Panc1 (cell line): Measurements from ENCODE around the gene ITPRID2. TPM values are rescaled to one million over a fixed set of nuclear protein-coding genes. Genes with fewer than 3 reads are reported as not detected.

ENCODE experiments used
- ATAC-seq: fragments of 200-7000 bp; cut with Tn5 transposase; 2 replicates; pipeline ENCODE4 v1.9.1; 2020; ENCODE audit warnings: mild to moderate bottlenecking, moderate library complexity
- BruUV-seq: library from RNA; stranded (reverse); fragments of 400-500 nt; replicated peaks from 2 replicates; lab custom pipeline; 2021; lab: Mats Ljungman, UMichigan
- CTCF ChIA-PET: fragments of 300-600 bp; sonication (Branson Sonifier 250); formaldehyde crosslinking; loops from one replicate; lab custom pipeline; 2022; ENCODE audit warnings: antibody characterized with exemption; lab: Charles Lee
- POLR2A ChIA-PET: fragments of 300-600 bp; sonication (Branson Sonifier 250); formaldehyde crosslinking; loops from one replicate; lab custom pipeline; 2022; ENCODE audit warnings: antibody characterized with exemption; lab: Charles Lee
- DNase-seq: peaks from one replicate; pipeline ENCODE4 v3.0.0-alpha.2; 2010; ENCODE audit warnings: low read depth, low spot score
- H3K27ac ChIP-seq: 2 replicates; pipeline ENCODE4 v1.5.1; 2011; ENCODE audit warnings: mild to moderate bottlenecking, low read length, inconsistent platforms
- H3K27me3 ChIP-seq: fragments of 200-500 bp; sonication (Bioruptor generic); 2 replicates; pipeline ENCODE4 v1.6.0; 2014; ENCODE audit warnings: low read length, inconsistent platforms; ENCODE audit not compliant: control insufficient read depth, insufficient read depth
- H3K36me3 ChIP-seq: fragments of 200-500 bp; sonication (Bioruptor generic); 2 replicates; pipeline ENCODE4 v1.5.1; 2014; ENCODE audit warnings: inconsistent platforms, mild to moderate bottlenecking, low read length, moderate library complexity; ENCODE audit not compliant: control insufficient read depth, insufficient read depth
- H3K4me1 ChIP-seq: 2 replicates; pipeline ENCODE4 v1.5.1; 2011; ENCODE audit warnings: inconsistent platforms, mild to moderate bottlenecking, low read length, moderate library complexity; ENCODE audit not compliant: control insufficient read depth, insufficient read depth
- H3K4me3 ChIP-seq, 2 experiments: 2 replicates each; pipeline ENCODE4 v1.5.1; 2011 to 2012; ENCODE audit warnings: low read depth in 2 of 2, low read length in 2 of 2, mild to moderate bottlenecking in 2 of 2, inconsistent platforms in 1 of 2, moderate library complexity in 1 of 2
- H3K9me3 ChIP-seq: fragments of 200-500 bp; sonication (Bioruptor generic); 2 replicates; pipeline ENCODE4 v1.5.1; 2014; ENCODE audit warnings: low read depth, mild to moderate bottlenecking, inconsistent platforms, low read length, moderate library complexity; ENCODE audit not compliant: control insufficient read depth, insufficient read depth
- CTCF ChIP-seq: fragments of 450-650 bp; IDR thresholded peaks from 2 replicates; pipeline ENCODE4 v1.5.1; 2017; ENCODE audit warnings: mild to moderate bottlenecking
- POLR2AphosphoS5 ChIP-seq: IDR thresholded peaks from 2 replicates; pipeline ENCODE4 v1.6.1; 2012; ENCODE audit warnings: mild to moderate bottlenecking, low read depth, low read length, moderate library complexity
- REST ChIP-seq, 2 experiments: IDR thresholded peaks; 2 replicates each; pipeline ENCODE4 v1.6.1; 2011 to 2012; ENCODE audit warnings: low read depth in 2 of 2, control low read depth in 1 of 2, low read length in 1 of 2, mild to moderate bottlenecking in 1 of 2, moderate library complexity in 1 of 2; ENCODE audit not compliant: insufficient read depth in 1 of 2
- SIN3A ChIP-seq: IDR thresholded peaks from 2 replicates; pipeline ENCODE4 v1.6.1; 2012; ENCODE audit warnings: low read depth, mild to moderate bottlenecking, low read length, moderate library complexity, borderline replicate concordance; ENCODE audit not compliant: insufficient read depth
- TCF7L2 ChIP-seq: IDR thresholded peaks from 2 replicates; pipeline ENCODE4 v1.6.1; 2011; ENCODE audit warnings: mild to moderate bottlenecking, low read depth, low read length, inconsistent platforms
- in situ Hi-C: cut with HindIII; loops from 2 replicates; pipeline ENCODE4 v1.10.0; 2016; ENCODE audit warnings: low sequenced_read_pairs, low pct_unique_long_range_greater_than_20kb
- intact Hi-C: fragments of 100-400 bp; cut with micrococcal nuclease; formaldehyde crosslinking; loops from one replicate; pipeline ENCODE4 v1.10.0; 2022; ENCODE audit not compliant: unreplicated experiment
- total RNA-seq: library from RNA; stranded (reverse); gene quantifications from one replicate; pipeline ENCODE4 v1.2.1, GENCODE V29; 2021; ENCODE audit not compliant: unreplicated experiment

The ITPRID2 gene
- total RNA-seq, 1 experiment from 2014 or later, result 261 TPM

DNA sequence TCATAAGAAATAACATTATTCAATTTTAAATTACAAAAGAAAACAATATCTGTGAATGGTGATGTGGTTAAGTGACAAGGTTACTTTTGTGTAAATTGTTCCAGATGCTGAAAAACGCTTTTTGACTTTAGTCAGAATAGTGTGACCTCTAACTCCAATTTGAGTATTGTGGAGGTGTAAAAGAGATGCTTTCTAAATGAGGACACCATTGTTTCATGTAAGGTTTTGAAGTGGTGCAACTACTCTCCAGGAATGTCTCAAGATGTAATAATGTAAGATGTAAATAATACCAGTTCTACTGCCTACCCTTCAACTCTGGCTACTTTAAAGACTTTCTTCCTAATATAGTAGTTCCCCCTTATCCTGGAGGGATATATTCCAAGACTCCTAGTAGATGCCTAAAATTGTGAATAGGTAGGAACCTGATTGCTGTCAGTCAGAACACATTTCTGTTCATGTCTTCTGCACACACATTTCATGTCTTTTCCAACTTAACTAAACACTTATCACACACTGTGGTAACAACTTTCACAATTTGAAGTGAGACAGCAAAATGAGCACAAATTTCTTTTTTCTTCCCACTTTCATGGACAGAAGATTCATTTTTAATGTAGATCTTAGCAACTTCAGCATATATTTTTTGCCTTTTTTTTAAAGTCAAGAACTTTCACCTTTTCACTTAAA lies 55.1 kb downstream of the ITPRID2 start:
- Histone ChIP-seq H3K4me3 (no peak overlapping the region), H3K4me1 (no peaks in the 10 kb centered on the region), H3K27me3 (no peaks in the 10 kb centered on the region), H3K36me3 (no peaks in the 10 kb centered on the region; the same call in 1 of the 2 replicates), H3K9me3 (no peaks in the 10 kb centered on the region), H3K27ac (no peak overlapping the region)
- TF ChIP-seq SIN3A (no peak), TCF7L2 (no peak), REST (IDR thresholded peaks at IDR 0.05; ENCODE audit: insufficient read depth in 1 of 2, low read depth in 2 of 2, low read length in 1 of 2) (no peak), POLR2AphosphoS5 (no peak), CTCF (no peak)
- ATAC-seq (no peak), DNase-seq (no peak)
- no TSS peak for BruUV-seq
- intact Hi-C loops (no loop called here), in situ Hi-C loops (no loop called here)
- CTCF ChIA-PET, result no interaction called here
- POLR2A ChIA-PET, result no interaction called here

GRCh38 chr2:181947273-181947672 lies 55.7 kb downstream of the ITPRID2 start:
- in situ Hi-C loops, result no loop called here
- no peak for DNase-seq
- Histone ChIP-seq H3K36me3 (no peaks in the 10 kb centered on the region; the same call in 1 of the 2 replicates), H3K27me3 (no peaks in the 10 kb centered on the region), H3K27ac (no peak overlapping the region), H3K9me3 (no peaks in the 10 kb centered on the region), H3K4me1 (no peaks in the 10 kb centered on the region), H3K4me3 (no peak overlapping the region)
- TF ChIP-seq TCF7L2 (no peak), SIN3A (no peak), CTCF (no peak), POLR2AphosphoS5 (no peak), REST (IDR thresholded peaks at IDR 0.05; ENCODE audit: insufficient read depth in 1 of 2, low read depth in 2 of 2, low read length in 1 of 2) (no peak)
- BruUV-seq, result no TSS peak
- intact Hi-C loops, result no loop called here
- ChIA-PET POLR2A (no interaction called here), CTCF (no interaction called here)
- no peak for ATAC-seq
